HG03280 (cell line): Measurements from ENCODE around the gene DIPK2B.

Experiments used
- ATAC-seq: cut with Tn5 transposase; IDR thresholded peaks from one replicate; pipeline ENCODE4 v1.9.1; 2021; ENCODE audit warnings: mild to moderate bottlenecking, moderate library complexity; ENCODE audit not compliant: unreplicated experiment

Gene DIPK2B, protein sequence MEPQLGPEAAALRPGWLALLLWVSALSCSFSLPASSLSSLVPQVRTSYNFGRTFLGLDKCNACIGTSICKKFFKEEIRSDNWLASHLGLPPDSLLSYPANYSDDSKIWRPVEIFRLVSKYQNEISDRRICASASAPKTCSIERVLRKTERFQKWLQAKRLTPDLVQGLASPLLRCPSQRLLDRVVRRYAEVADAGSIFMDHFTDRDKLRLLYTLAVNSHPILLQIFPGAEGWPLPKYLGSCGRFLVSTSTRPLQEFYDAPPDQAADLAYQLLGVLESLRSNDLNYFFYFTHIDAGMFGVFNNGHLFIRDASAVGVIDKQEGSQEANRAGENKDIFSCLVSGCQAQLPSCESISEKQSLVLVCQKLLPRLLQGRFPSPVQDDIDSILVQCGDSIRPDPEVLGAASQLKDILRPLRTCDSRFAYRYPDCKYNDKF

GRCh38 chrX:45200741-45201234 lies at the start of gene DIPK2B:
TSS of gene DIPK2B (minus strand) at chrX:45200876. CDS start at chrX:45200826, 50 bp downstream.
- ATAC-seq = no peak

GRCh38 chrX:45240301-45240700 lies 39.6 kb upstream of the DIPK2B start:
- no peak for ATAC-seq

- no peak for ATAC-seq
Measured at GRCh38 chrX:45238489-45238888, 37.8 kb upstream of the DIPK2B start.

DNA sequence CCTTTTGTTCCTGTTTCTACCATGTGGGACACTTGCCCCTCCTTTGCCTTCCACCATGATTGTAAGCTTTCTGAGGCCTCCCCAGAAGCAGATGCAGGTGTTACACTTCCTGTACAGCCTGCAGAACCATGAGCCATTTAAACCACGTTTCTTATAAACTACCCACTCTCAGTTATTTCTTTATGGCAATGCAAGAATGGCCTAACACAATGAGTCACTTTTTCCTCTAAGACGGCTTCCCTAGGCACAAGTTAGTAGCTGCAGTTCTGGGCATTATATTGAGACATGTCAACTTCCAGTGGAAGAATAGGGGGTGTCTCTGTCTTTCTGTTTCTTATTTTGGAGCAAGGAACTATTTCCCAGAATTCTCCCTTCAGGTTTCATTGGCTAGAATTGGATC lies 32.9 kb upstream of the DIPK2B start:
- ATAC-seq = no peak

DNA sequence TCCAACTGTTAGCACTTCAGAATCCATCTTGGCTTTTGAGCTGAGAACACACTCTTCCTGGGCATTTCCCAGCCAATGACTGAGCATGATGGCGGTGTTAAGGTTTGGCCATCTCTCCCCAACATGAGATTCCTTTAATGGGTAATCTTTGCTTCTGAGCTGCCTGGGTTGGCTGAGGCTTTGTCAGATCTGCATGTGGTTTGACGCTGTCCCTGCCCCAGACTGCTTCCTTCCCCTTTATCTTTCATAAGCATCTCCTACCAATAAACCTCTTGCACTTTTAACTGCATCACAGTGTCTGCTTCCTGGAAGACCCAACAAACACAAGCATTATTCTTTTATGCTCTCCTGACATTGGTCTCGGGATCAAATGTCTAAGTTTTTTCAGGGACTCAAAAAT lies 31.5 kb upstream of the DIPK2B start:
- no peak for ATAC-seq

- ATAC-seq = no peak
Measured at GRCh38 chrX:45230410-45230809, 29.7 kb upstream of the DIPK2B start.

DNA sequence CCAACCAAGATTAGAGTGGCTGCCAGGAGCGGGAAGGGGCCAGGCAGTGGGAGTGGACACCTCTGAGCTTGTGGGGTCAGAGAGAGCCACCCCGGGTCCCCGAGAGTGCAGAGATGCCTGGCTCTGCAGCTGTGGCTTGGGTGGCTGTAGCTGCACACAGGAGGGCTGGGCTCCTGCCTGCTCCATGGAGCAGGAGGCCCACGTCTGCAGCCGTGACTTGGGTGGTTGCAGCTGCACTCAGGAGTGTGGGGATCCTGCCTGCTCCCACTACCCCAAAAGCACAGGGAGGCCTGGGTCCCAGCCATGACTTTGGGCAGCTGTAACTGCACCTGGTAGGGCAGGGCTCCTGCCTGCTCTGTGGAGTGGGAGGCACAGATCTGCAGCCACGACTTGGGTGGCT lies 28.7 kb upstream of the DIPK2B start:
- ATAC-seq = no peak

- no peak for ATAC-seq
Measured at GRCh38 chrX:45228126-45228525, 27.4 kb upstream of the DIPK2B start.

DNA sequence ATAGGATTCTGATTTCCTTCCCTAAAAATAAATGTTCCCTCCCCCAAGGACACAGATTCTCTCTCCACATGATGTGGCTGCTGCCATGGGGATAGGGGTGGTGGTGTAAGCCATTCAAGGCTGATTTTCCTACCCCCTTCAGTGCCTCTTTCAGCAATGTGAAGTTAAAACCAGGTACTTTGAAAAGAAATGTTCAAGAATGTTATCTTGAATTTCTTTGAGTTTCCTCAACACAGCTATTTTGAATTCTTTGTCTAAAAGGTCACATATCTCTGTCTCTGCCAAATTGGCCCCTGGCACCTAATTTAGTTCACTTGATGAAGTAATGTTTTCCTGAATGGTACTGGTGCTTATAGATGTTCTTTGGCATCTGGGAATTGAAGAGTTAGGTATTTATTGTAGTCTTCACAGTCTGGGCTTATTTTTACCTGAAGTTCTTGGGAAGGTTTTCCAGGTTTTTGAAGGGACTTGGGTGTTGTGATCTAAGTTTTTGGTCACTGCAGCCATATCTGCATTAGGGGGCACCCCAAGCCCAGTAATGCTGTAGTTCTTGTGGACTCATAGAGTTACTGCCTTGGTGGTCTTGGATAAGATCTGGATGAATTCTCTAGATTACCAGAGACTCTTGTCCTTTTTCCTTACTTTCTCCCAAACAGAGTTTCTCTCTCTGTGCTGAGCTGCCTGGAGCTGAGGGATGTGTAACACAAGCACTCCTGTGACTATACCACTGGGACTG lies 7.6 kb upstream of the DIPK2B start:
- no peak for ATAC-seq

DNA sequence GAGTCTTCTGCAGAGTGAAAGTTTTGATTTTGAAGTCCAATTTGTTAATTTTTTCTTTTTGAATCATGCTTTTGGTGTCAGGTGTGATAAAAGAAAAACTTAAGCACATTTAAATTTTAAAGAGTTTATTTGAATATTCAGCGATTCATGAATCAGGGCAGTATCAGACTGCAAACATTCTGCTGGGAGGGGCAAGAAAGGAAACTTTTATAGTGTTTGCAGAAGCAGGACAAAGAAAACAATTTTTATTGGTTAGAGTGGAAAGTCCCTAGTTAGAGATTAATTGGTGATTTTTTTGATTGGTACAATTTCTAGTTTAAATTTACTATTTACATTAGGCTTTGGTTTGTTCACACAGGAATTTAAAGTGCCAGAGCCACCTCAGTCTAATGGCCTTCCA lies 1.5 kb upstream of the DIPK2B start:
- ATAC-seq = no peak

- ATAC-seq = no peak
Measured at GRCh38 chrX:45198706-45199105, 2.0 kb downstream of the DIPK2B start.

DNA sequence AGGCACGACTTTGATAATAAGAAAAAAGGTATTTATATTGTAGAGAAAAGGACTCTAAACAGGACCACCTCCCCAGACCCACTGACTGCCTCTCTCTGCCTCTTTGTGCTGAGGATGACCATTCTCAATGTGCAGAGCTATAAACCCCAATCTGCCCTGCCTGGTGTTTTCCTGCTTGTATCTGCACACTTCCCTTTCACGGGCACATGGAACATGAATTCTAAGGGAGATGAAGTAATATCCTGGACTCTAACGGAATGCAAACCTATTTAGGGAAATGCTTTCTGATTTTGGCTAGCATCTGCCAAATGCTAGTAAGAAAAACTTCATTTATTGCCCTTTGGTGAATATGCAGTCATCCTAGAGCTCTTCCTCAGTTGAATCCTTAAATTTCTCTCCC lies 2.4 kb downstream of the DIPK2B start:
- no peak for ATAC-seq

DNA sequence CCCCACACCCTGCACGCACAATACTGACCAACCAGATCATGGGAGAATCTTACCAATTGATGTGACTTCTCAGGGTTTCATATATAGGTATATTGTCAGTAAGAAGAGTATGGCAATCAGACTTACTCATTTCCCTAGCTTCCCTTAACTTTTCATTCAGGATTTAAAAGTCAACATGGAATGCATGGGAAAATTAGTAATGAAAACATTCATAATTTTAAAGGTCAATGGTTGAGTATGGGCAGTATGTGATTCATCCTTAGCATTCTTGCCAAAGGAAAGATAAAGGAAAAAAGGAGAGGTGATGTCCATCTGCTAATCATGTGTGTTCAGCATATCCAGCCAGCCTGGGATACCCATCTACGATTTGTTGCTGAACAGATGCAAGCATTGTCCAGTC lies 4.0 kb downstream of the DIPK2B start:
- ATAC-seq = no peak

DNA sequence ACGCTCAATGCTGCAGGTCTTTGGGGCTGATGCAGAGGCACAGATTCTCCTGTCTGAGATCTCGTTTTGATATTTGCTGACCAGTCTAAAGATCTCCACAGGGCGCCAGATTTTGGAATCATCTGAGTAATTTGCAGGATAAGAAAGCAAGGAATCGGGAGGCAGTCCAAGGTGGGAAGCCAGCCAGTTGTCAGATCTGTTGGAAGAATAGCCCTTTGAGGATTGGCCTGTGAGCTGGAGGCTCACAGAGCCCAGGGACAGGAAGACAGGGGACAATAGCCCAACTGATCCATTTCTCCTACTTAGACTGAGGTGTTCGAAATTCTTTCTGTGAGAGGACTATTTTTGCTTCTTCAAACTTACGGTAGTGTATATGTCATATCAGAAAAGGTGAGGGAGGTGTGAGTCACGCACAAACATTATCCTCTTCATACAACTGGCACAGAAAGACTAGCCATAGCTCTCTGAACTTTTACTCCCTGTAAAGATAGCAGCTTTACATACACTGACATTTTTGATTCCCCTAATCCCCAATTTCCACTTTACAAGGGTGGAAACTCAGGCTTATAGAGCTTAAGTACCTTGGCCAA lies 8.8 kb downstream of the DIPK2B start:
- ATAC-seq = no peak

DNA sequence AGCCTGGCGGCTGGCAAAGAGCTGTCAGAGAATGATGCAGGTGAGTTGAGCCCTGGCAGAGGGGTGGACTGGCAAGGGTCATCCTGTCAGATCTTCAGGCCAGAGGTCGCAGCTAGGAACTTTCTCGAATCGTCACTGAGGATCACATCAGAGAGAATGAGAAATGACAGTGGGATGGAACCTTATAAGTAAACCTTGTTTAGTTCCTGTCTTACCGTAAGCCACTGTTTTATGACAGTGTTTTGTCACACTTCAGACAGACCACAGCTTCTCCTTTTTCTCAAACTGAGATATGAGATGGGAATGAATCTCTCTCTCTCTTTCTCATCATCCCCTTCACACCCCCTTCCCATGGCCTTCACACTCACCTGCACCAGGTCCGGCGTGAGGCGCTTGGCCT lies 9.3 kb downstream of the DIPK2B start:
- no peak for ATAC-seq

DNA sequence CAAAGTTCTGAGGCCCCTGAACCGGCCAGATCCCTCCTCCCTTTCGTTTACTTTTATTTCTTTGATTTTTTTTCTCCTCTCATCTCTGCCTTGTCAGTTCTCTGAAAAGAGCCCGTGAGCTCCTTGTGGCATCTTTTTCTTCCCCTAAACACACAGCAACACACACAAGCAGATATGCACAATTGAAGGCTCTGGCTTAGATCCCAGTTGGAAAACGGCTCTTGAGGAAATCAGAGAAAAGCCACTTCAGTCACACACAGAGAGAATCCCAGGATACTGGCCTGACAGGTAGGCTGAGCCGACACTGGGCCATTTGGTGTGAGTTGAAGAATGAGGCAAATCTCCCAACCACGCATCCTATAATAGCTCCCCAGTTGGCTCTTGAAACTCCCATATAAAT lies 12.9 kb downstream of the DIPK2B start:
- ATAC-seq = no peak

DNA sequence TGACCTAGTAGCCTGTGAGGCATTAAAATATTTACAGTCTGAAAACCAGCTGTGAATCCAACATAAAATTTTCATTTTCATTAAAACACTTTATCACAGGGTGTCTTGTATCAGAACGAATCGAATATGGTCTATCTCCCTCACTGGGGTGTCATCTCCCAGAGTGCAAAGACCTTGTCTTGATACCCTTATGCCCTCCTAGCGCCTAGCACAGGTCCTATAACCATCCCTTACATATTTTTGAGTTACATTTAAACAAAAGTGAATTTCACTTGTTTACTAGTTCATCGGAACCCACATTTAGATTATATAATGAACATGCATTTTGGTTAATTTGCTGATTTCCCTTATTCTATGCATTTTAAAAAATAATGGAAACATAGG lies 14.0 kb downstream of the DIPK2B start:
- ATAC-seq = no peak

DNA sequence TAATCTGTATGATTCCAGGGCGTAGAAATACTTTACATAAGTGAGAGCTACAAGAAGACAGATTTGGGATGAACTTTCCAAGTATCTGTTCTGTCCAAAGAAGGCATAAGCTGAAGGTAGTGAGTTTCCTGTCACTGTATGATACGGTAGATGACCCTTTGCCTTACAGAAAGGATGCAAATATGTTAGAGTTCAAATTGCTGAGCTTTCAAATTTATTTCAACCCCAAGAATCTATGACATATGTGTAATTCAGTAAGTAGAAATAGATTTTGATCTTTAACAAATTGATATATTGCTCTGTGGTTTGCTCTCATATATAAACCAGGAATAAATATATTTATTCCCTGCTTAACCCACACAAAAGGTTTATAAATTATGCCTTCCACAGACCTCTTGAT lies 16.5 kb downstream of the DIPK2B start:
- no peak for ATAC-seq

- no peak for ATAC-seq
Measured at GRCh38 chrX:45172890-45173289, 27.8 kb downstream of the DIPK2B start.

DNA sequence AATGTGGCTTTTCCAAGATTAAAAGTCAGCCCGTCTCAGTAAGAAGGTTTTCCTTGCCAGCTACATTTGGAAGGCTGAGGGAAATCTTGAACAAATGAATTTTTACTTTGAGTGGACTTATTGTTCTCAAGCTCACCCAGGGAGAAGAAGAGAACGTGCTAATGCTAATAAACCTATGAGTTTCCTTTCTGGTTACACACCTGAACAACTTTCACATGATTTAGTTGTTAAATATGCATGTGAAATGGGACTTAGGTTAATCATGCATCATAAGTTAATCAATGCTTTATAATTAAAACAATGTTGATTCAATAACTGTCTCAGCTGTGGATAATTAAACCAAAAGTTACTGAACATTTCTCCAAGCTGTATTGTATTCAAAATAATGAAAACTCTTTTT lies 33.9 kb downstream of the DIPK2B start:
- ATAC-seq = no peak

- ATAC-seq = no peak
Measured at GRCh38 chrX:45165726-45166125, 35.0 kb downstream of the DIPK2B start.

- ATAC-seq = no peak
Measured at GRCh38 chrX:45164995-45165394, 35.7 kb downstream of the DIPK2B start.
